ENCODE data around the gene SLC1A7.

SLC1A7 gene

DNA sequence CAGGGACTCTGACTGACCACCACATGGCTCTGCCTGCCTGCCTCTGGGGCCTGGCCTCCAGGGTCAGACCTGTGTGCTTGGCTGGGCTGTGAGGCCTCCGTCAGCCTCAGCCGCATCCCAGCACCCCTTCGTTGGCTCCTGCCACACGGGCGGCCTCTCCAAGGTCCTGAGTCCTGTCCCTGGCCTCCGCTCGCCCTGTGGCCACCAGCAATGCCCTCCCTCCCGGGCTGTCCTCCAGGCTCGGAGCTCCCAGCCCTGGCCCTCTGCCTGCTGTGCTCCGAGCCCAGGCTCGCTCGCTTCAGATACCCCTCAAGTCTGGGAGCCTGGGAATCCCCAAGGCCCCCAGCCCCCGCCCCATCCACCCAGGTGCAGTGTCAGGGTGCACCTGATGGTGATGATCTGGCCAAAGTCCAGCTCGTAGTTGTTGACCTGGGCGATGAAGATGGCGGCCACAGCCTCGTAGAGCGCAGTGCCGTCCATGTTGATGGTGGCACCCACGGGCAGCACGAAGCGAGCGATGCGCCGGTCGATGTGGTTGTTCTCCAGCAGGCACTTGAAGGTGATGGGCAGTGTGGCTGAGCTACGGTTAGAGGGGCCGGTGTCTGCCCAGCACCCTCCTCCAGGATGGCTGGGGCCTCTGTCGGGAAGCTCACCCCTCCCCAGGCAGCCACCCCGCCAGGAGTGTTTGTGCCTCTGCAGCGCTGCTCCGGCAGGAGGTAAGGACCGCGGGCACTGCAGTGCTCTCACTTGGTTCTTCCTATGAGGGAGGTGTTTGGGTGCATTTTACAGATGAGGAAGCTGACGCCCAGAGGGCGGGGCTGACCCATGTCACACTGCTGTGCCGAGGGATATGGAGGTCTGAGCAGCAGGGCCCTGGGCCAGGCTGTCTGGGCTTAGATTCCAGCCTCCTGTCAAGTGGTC lies 52.0 kb downstream of the SLC1A7 start:
- no peak for DNase-seq (ENCODE audit: low read depth)

DNA sequence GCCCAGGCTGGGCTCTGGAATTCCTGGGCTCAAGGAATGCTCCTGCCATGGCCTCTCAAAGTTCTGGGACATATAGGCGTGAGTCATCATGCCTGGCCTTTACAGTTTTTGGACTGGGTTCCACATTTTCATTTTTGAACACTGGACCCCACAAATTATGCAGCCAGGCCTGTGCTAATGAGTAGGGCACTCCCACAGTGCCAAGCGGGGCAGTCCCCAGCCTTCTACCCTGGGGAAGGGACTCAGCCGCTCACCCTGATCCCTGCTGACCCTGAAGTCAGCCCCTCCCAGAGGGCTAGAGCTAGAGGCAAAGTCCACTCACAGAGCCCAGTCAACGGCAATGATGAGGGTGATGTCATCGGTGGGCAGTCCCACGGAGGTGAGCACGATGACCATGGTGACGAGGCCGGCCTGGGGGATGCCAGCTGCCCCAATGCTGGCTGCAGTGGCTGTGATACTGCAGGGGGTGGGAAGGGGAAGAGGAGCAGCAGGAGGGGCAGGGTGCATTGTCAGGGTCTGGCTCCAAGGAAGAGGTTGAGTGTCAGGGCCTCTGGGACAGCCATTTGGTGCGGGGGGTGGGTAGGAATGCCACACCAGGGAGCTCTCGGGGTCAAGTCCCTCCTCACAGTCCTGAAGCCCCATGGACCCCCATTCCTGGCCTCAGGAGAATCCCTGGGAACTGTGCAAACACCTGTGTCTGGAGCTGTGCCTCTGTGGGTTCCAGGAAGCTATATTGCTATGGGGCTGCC lies 52.8 kb downstream of the SLC1A7 start:
- DNase-seq (ENCODE audit: low read depth): no peak

- no peak for DNase-seq (ENCODE audit: low read depth)
These were observed 53.7 kb downstream of the SLC1A7 start for GRCh38 chr1:53088616-53089300.

- no peak for DNase-seq (ENCODE audit: low read depth)
These were observed 54.8 kb downstream of the SLC1A7 start for GRCh38 chr1:53087332-53088285.

DNA sequence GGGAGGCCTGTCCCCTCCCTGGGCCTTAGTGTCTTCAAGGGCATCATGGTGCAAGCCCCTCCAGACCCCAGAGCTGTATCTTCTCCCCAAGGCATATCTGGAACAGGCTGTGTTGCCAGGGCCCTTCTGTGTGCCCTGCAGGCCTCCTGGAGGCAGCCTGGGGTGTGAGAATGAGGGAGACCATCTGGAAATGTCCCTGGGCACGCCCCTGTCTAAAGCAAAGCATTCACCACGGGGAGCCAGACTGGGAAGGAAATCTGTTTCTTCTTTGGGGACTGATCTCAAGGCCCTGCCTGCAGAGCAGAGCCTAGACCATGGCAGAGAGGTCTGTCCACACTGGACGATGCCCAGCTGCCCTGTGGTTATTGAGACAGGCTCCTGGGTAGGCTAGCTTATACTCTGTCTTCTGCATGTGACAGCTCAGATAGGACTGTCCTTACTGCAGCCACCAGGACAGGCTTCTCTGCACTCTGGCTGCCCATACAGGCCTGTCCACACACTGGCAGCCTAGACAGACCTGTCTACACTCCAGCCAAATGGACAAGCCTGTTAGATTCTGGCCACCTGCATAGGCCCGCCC lies 55.9 kb downstream of the SLC1A7 start:
- DNase-seq (ENCODE audit: low read depth): no peak

DNA sequence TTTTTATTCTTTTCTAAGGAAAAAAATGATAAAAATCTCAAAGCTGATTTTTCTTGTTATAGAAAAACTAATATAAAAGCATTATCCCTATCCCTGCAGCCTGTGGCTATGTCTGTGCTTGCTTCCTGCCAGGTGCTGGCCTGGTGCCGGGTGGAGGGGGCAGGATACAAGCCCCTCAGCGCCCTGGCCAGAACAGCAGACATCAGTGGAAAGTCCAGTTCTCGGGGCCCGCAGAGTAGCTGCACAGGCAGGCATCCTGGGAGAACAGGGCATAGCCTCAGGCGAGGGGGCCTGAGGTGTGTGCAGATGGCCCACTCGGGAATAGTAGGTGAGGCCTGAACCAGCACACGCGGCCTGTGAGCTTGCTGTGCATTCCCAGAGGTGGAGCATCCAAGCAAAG lies 57.0 kb downstream of the SLC1A7 start:
- no peak for DNase-seq (ENCODE audit: low read depth)

DNA sequence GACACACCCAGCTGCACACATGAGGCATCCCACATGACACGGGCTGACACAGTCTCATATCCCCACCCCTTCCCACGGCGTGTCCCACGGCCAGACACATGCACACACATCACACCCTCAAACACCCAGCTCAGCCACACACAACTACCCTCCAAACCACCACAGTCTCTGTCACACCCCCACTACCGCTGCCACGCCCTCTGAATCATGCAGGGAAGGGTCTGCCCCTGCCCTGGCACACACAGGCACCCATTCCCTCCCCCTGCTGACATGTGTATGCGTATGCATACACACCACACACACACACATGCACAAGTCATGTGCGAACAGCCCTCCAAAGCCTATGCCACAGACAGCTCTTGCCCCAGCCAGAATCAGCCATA lies 57.9 kb downstream of the SLC1A7 start:
- no peak for DNase-seq (ENCODE audit: low read depth)

- no peak for DNase-seq (ENCODE audit: low read depth)
These were observed 58.5 kb downstream of the SLC1A7 start for GRCh38 chr1:53083636-53084588.

GRCh38 chr1:53082826-53083455 lies 59.5 kb downstream of the SLC1A7 start:
- DNase-seq (ENCODE audit: low read depth): no peak

GRCh38 chr1:53081384-53082066 lies 60.9 kb downstream of the SLC1A7 start:
- no peak for DNase-seq (ENCODE audit: low read depth)

GRCh38 chr1:53080769-53081168 lies 61.7 kb downstream of the SLC1A7 start:
- DNase-seq (ENCODE audit: low read depth): no peak

DNA sequence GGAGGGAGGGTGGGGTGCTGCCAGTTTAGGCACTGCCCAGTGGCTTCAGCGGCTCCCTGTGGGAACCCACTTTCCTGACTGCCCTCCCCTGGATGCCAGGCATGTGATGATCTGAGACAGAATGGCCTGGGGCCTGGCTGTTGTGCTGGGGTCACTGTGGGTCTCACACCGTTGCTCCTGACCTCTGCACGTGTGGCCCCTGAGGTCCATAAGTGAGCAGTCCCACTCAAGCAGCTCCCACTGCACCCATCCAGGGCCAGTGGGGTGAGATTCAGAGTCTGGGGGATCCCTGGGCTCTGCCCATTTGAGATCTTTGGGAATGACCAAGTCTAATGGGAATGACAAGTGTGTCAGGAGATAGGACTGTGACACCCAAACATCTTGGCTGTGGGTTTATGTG lies 62.4 kb downstream of the SLC1A7 start:
- no peak for DNase-seq (ENCODE audit: low read depth)

DNA sequence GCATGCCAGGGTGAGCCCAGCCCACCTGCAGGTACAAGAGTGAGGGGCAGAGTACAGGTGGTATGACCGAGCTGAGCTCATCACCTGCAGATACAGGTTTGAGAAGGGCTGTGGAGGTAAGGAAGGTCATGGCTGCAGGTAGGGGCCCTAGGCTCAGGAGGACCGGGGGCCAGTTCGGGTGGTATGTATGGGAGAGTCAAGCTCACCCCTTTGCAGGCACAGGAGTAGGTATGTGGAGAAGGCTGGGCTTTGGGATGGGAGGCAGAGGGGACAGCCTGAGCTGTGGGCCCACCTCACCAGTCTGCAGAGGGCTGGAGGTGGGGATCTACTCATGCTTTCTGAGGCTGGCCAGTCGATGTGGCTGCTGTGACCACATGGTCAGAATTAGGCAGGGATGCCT lies 63.2 kb downstream of the SLC1A7 start:
- DNase-seq (ENCODE audit: low read depth): no peak

DNA sequence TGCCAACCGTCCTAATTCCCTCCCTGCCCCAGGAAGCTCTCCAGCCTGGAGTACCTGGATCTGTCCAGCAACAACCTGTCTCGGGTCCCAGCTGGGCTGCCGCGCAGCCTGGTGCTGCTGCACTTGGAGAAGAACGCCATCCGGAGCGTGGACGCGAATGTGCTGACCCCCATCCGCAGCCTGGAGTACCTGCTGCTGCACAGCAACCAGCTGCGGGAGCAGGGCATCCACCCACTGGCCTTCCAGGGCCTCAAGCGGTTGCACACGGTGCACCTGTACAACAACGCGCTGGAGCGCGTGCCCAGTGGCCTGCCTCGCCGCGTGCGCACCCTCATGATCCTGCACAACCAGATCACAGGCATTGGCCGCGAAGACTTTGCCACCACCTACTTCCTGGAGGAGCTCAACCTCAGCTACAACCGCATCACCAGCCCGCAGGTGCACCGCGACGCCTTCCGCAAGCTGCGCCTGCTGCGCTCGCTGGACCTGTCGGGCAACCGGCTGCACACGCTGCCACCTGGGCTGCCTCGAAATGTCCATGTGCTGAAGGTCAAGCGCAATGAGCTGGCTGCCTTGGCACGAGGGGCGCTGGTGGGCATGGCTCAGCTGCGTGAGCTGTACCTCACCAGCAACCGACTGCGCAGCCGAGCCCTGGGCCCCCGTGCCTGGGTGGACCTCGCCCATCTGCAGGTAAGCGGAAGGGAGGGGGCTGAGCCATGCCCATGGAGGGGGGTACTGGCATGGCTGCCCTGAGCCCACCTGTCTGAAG lies 63.9 kb downstream of the SLC1A7 start:
- DNase-seq (ENCODE audit: low read depth): no peak

GRCh38 chr1:53077599-53077965 lies 64.9 kb downstream of the SLC1A7 start:
- DNase-seq (ENCODE audit: low read depth): no peak

- DNase-seq (ENCODE audit: low read depth): no peak
These were observed 65.5 kb downstream of the SLC1A7 start for GRCh38 chr1:53076721-53077598.

GRCh38 chr1:53076165-53076564 lies 66.3 kb downstream of the SLC1A7 start:
- no peak for DNase-seq (ENCODE audit: low read depth)
